SK-N-SH (cell line): ENCODE measurements around the gene ADIPOR2. TPM values are rescaled to one million over a fixed set of nuclear protein-coding genes. Genes with fewer than 3 reads are reported as not detected.

Experiments used
- CTCF ChIA-PET: fragments of 300-600, 350-600 bp; formaldehyde crosslinking; extraction: SDS; loops from one replicate; lab custom pipeline; 2021; lab: Yijun Ruan, JAX
- POLR2A ChIA-PET: fragments of 350-600 bp; sonication (Branson Sonifier 250); formaldehyde crosslinking; extraction: SDS; loops from one replicate; lab custom pipeline; 2020; ENCODE audit warnings: antibody characterized with exemption, inconsistent platforms; lab: Yijun Ruan, JAX
- DNase-seq: peaks from one replicate; pipeline ENCODE4 v3.0.0; 2012
- H2AFZ ChIP-seq: fragments of 200-600 bp; sonication (generic); 2 replicates; pipeline ENCODE4 v1.8.1; 2016; ENCODE audit warnings: antibody characterized with exemption, mild to moderate bottlenecking, low read depth
- H3F3A ChIP-seq: fragments of 200-600 bp; sonication (generic); replicated peaks from 2 replicates; pipeline ENCODE3; 2016; ENCODE audit warnings: antibody characterized with exemption, mild to moderate bottlenecking; ENCODE audit not compliant: insufficient read depth
- H3K27ac ChIP-seq, 2 experiments: fragments of 200-500 bp in 1 of 2; fragments of 200-600 bp in 1 of 2; sonication (Bioruptor generic) in 1 of 2; sonication (generic), shearing (Covaris generic) in 1 of 2; 2 replicates each; pipeline versions ENCODE4 v1.5.1 to v1.6.1; 2014 to 2016; ENCODE audit warnings: low read depth in 2 of 2, inconsistent platforms in 1 of 2, low read length in 1 of 2, mild to moderate bottlenecking in 1 of 2, mixed read lengths in 1 of 2
- H3K27me3 ChIP-seq: fragments of 200-600 bp; sonication (generic), shearing (Covaris generic); 2 replicates; pipeline ENCODE4 v1.6.1; 2016; ENCODE audit warnings: mixed run types; ENCODE audit not compliant: insufficient read depth
- H3K36me3 ChIP-seq, 2 experiments: fragments of 200-500 bp in 1 of 2; fragments of 200-600 bp in 1 of 2; sonication (Bioruptor generic) in 1 of 2; sonication (generic) in 1 of 2; replicated peaks in 1 of 2; 2 replicates each; pipeline versions ENCODE3 to v1.5.1; 2014 to 2016; ENCODE audit warnings: low read length in 1 of 2, mild to moderate bottlenecking in 1 of 2; ENCODE audit not compliant: insufficient read depth in 2 of 2, control insufficient read depth in 1 of 2
- H3K4me1 ChIP-seq, 2 experiments: fragments of 200-500 bp in 1 of 2; fragments of 200-600 bp in 1 of 2; sonication (Bioruptor generic) in 1 of 2; sonication (generic), shearing (Covaris generic) in 1 of 2; 2 replicates each; pipeline versions ENCODE4 v1.5.1 to v1.6.1; 2014 to 2016; ENCODE audit warnings: low read depth in 1 of 2, low read length in 1 of 2, mixed run types in 1 of 2; ENCODE audit not compliant: insufficient read depth in 2 of 2, control insufficient read depth in 1 of 2
- H3K4me2 ChIP-seq: fragments of 200-600 bp; sonication (generic), shearing (Covaris generic); 2 replicates; pipeline ENCODE4 v1.6.1; 2017; ENCODE audit warnings: mixed run types
- H3K4me3 ChIP-seq, 2 experiments: fragments of 200-500 bp in 1 of 2; fragments of 200-600 bp in 1 of 2; sonication (Bioruptor generic) in 1 of 2; sonication (generic), shearing (Covaris generic) in 1 of 2; 2 replicates each; pipeline versions ENCODE4 v1.5.1 to v1.8.1; 2014 to 2016; ENCODE audit warnings: low read depth in 2 of 2, inconsistent platforms in 1 of 2, low read length in 1 of 2, mild to moderate bottlenecking in 1 of 2, mixed read lengths in 1 of 2, moderate library complexity in 1 of 2
- H3K79me2 ChIP-seq: fragments of 200-600 bp; sonication (generic); 2 replicates; pipeline ENCODE4 v1.8.1; 2017; ENCODE audit warnings: mild to moderate bottlenecking; ENCODE audit not compliant: insufficient read depth
- H3K9ac ChIP-seq: fragments of 200-600 bp; sonication (generic); 2 replicates; pipeline ENCODE4 v1.6.1; 2017; ENCODE audit warnings: mixed run types
- H3K9me2 ChIP-seq: fragments of 200-600 bp; sonication (generic); 2 replicates; pipeline ENCODE4 v1.6.1; 2017; ENCODE audit warnings: mixed run types
- H3K9me3 ChIP-seq: fragments of 200-600 bp; sonication (generic); 2 replicates; pipeline ENCODE4 v1.6.1; 2017; ENCODE audit warnings: mixed run types, mild to moderate bottlenecking, moderate library complexity
- H4K20me1 ChIP-seq: fragments of 200-600 bp; sonication (generic); 2 replicates; pipeline ENCODE4 v1.6.1; 2017; ENCODE audit warnings: mild to moderate bottlenecking, mixed run types; ENCODE audit not compliant: insufficient read depth
- MXI1 ChIP-seq: IDR thresholded peaks from 2 replicates; pipeline ENCODE4 v1.6.1; 2012; ENCODE audit warnings: mild to moderate bottlenecking, low read depth, low read length, improper control_type of control experiment
- NFIC ChIP-seq: IDR thresholded peaks from 2 replicates; pipeline ENCODE4 v1.4.0; 2012; ENCODE audit warnings: borderline replicate concordance
- POLR2AphosphoS5 ChIP-seq: IDR thresholded peaks from 2 replicates; pipeline ENCODE4 v1.6.1; 2012; ENCODE audit warnings: low read depth, low read length
- RAD21 ChIP-seq: IDR thresholded peaks from 2 replicates; pipeline ENCODE4 v1.6.1; 2012; ENCODE audit warnings: mild to moderate bottlenecking, low read length
- TCF12 ChIP-seq: IDR thresholded peaks from 2 replicates; pipeline ENCODE4 v1.4.0; 2012
- WGBS: methylation state at CpG from one replicate; pipeline ENCODE4 v1.1.6; 2017; ENCODE audit warnings: low lambda C conversion rate; 5-methylcytosine and 5-hydroxymethylcytosine counted together
- polyA plus RNA-seq, 3 experiments: library from polyadenylated mRNA; depleted of rRNA; stranded (reverse); fragments of >200 nt; gene quantifications; 2 replicates each; pipeline ENCODE4 v1.2.3, GENCODE V29; 2012
- TF ChIP-seq, protein P1 (sequence below): fragments of 150-350 bp; IDR thresholded peaks from 2 replicates; pipeline ENCODE4 v1.6.1; 2017; ENCODE audit warnings: antibody characterized with exemption, low read length, low read depth, borderline replicate concordance
- TF ChIP-seq, protein P2 (sequence below): IDR thresholded peaks from 2 replicates; pipeline ENCODE4 v1.6.1; 2012; ENCODE audit warnings: mild to moderate bottlenecking, low read depth, low read length, moderate library complexity
- TF ChIP-seq, protein P3 (sequence below): fragments of 200-600 bp; sonication (generic); IDR thresholded peaks from 2 replicates; pipeline ENCODE4 v1.6.1; 2017; ENCODE audit warnings: antibody characterized with exemption, mild to moderate bottlenecking, moderate library complexity
- TF ChIP-seq, protein P4 (sequence below): fragments of 150-350 bp; IDR thresholded peaks from 2 replicates; pipeline ENCODE4 v1.6.1; 2016; ENCODE audit warnings: mild to moderate bottlenecking, low read depth, low read length

The ADIPOR2 gene
- polyA plus RNA-seq, 1 of the 3 experiments (the other 2 are of a cell fraction): 17.1 TPM

DNA sequence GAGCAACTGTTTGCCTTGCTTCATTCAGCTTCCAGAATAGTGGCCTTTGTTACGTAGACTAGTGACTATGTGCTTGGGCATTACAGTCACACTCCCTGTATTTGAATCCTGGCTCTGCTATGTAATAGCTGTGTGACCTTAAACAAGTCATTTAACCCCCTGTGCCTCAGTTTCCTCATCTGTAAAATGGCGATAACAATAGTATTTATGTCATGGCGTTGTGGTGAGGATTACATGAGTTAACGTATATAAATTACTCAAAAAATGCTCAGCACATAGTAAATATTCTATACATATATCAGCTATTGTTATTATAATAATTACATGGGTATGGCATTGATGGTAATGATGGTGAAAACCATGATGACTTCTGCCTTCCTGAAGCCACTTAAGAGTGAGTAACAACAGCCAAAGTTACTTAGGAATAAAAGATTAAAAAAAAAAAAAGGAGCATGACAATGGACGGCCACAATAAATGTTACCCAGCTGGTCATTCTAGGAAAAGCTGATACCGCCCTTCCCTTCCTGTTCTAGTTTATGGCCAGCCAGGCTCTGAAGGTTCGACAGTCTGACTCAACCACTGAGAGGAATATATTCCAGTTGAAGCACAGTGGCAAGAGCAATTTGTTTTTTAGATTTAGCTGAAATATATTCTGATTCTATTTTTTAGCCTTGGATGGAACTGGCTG is 9.9 kb upstream of the ADIPOR2 start:
- ChIA-PET POLR2A (no interaction called here), CTCF (interaction anchor here (0.8 to 1.9 kb wide), 4 partner anchors 28 to 110 kb away, joined by 3 to 9 read pairs (median 4); no protein-coding TSS in a partner anchor)
- H3K4me2 ChIP-seq: no peak overlapping the region
- no peaks in the 10 kb centered on the region for H3K79me2 ChIP-seq
- no peaks in the 10 kb centered on the region for H3K27me3 ChIP-seq
- H3K27ac ChIP-seq: no peak overlapping the region
- no peaks in the 10 kb centered on the region for H3K4me1 ChIP-seq
- H3K4me3 ChIP-seq: no peak overlapping the region
- H3K9me2 ChIP-seq: no peaks in the 10 kb centered on the region
- 77% methylated on average over 7 of the region's 7 CpGs for WGBS
- no peaks in the 10 kb centered on the region for H4K20me1 ChIP-seq
- no peak overlapping the region for H3K9ac ChIP-seq
- H2AFZ ChIP-seq: no peak overlapping the region
- no peaks in the 10 kb centered on the region for H3F3A ChIP-seq
- no peaks in the 10 kb centered on the region for H3K36me3 ChIP-seq
- H3K9me3 ChIP-seq: no peaks in the 10 kb centered on the region
- TF ChIP-seq TCF12 (no peak), NFIC (no peak), RAD21 (no peak), MXI1 (no peak), POLR2AphosphoS5 (no peak)
- TF ChIP-seq, protein P1, sequence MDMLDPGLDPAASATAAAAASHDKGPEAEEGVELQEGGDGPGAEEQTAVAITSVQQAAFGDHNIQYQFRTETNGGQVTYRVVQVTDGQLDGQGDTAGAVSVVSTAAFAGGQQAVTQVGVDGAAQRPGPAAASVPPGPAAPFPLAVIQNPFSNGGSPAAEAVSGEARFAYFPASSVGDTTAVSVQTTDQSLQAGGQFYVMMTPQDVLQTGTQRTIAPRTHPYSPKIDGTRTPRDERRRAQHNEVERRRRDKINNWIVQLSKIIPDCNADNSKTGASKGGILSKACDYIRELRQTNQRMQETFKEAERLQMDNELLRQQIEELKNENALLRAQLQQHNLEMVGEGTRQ: no peak
- TF ChIP-seq, protein P2, sequence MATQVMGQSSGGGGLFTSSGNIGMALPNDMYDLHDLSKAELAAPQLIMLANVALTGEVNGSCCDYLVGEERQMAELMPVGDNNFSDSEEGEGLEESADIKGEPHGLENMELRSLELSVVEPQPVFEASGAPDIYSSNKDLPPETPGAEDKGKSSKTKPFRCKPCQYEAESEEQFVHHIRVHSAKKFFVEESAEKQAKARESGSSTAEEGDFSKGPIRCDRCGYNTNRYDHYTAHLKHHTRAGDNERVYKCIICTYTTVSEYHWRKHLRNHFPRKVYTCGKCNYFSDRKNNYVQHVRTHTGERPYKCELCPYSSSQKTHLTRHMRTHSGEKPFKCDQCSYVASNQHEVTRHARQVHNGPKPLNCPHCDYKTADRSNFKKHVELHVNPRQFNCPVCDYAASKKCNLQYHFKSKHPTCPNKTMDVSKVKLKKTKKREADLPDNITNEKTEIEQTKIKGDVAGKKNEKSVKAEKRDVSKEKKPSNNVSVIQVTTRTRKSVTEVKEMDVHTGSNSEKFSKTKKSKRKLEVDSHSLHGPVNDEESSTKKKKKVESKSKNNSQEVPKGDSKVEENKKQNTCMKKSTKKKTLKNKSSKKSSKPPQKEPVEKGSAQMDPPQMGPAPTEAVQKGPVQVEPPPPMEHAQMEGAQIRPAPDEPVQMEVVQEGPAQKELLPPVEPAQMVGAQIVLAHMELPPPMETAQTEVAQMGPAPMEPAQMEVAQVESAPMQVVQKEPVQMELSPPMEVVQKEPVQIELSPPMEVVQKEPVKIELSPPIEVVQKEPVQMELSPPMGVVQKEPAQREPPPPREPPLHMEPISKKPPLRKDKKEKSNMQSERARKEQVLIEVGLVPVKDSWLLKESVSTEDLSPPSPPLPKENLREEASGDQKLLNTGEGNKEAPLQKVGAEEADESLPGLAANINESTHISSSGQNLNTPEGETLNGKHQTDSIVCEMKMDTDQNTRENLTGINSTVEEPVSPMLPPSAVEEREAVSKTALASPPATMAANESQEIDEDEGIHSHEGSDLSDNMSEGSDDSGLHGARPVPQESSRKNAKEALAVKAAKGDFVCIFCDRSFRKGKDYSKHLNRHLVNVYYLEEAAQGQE: no peak
- DNase-seq: no peak

DNA sequence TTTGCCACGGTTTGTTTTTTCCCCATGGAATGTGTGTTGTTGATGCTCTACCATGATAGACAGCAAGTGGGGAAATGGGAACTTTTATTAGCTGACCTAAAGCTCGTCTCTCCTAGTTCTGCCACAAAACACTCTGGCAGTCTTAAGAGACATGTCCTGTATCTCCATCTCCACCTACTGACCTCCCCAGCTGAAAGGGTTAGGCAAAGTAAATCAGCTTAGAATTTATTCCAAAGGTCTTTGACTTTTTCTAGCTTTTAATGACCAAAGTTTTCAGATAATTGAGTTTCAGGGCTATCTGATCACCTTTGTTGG is 9.4 kb upstream of the ADIPOR2 start:
- no peak overlapping the region for H3K9ac ChIP-seq
- no peak overlapping the region for H2AFZ ChIP-seq
- 76% methylated on average over 2 of the region's 2 CpGs for WGBS
- H3F3A ChIP-seq: peaks cover under 1% of the 10 kb centered on the region
- no peaks in the 10 kb centered on the region for H3K36me3 ChIP-seq
- POLR2A ChIA-PET: no interaction called here
- H3K27me3 ChIP-seq: no peaks in the 10 kb centered on the region
- no peaks in the 10 kb centered on the region for H3K9me3 ChIP-seq
- no peak for DNase-seq
- no peaks in the 10 kb centered on the region for H3K9me2 ChIP-seq
- no peak overlapping the region for H3K4me3 ChIP-seq
- CTCF ChIA-PET: interaction anchor here (0.8 to 1.9 kb wide), 4 partner anchors 29 to 110 kb away, joined by 3 to 9 read pairs (median 4); no protein-coding TSS in a partner anchor
- no peaks in the 10 kb centered on the region for H3K4me1 ChIP-seq
- H3K79me2 ChIP-seq: no peaks in the 10 kb centered on the region
- H3K4me2 ChIP-seq: no peak overlapping the region
- TF ChIP-seq, protein P3, sequence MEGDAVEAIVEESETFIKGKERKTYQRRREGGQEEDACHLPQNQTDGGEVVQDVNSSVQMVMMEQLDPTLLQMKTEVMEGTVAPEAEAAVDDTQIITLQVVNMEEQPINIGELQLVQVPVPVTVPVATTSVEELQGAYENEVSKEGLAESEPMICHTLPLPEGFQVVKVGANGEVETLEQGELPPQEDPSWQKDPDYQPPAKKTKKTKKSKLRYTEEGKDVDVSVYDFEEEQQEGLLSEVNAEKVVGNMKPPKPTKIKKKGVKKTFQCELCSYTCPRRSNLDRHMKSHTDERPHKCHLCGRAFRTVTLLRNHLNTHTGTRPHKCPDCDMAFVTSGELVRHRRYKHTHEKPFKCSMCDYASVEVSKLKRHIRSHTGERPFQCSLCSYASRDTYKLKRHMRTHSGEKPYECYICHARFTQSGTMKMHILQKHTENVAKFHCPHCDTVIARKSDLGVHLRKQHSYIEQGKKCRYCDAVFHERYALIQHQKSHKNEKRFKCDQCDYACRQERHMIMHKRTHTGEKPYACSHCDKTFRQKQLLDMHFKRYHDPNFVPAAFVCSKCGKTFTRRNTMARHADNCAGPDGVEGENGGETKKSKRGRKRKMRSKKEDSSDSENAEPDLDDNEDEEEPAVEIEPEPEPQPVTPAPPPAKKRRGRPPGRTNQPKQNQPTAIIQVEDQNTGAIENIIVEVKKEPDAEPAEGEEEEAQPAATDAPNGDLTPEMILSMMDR: no peak
- TF ChIP-seq, protein P4, sequence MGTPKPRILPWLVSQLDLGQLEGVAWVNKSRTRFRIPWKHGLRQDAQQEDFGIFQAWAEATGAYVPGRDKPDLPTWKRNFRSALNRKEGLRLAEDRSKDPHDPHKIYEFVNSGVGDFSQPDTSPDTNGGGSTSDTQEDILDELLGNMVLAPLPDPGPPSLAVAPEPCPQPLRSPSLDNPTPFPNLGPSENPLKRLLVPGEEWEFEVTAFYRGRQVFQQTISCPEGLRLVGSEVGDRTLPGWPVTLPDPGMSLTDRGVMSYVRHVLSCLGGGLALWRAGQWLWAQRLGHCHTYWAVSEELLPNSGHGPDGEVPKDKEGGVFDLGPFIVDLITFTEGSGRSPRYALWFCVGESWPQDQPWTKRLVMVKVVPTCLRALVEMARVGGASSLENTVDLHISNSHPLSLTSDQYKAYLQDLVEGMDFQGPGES: no peak
- no peak overlapping the region for H3K27ac ChIP-seq
- H4K20me1 ChIP-seq: no peaks in the 10 kb centered on the region
